ENCODE measurements around the gene ZNF786. TPM values are rescaled to one million over a fixed set of nuclear protein-coding genes. Genes with fewer than 3 reads are reported as not detected.

Gene ZNF786
- polyA plus RNA-seq, 1 donor: 4.4 TPM

DNA sequence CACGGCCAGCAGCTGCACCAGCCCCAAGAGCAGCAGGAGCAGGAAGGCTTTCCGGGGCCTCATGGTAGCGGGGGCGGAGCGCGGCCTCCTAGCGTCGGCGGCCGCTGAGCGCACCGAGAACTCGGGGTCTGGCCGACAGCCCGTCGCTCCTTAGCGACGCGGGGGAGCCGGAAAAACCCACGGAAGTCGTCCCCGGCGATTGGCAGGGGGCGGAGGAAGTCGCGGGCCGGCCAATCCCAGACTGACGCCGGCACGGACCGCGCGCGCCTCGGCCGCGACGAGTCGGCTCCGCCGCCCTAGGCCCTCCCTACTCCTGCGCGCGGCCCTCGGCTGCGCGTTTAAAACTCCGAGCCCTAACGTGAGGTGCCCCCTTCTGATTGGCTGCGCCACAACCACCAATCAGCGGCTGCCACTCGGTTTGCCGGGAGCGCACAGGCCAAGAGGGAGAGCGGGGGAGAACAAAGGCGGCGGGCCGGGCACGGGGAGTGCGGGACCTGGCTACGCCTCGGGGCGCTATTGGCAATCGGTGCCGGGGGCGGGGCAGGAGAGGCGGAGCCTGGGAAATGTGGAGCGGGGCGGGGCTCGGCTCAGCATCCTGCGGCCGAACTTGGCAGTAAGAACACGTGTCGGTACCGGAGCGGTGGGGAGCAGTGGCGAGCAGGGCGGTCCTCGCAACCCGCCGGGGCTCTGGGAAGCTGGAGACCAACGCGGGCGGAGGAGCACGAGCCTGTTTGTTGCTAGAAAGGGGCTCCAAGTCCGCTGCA lies 62.0 kb downstream of the ZNF786 start, which contains the start of gene PDIA4:
Gene PDIA4 (minus strand): TSS at position 160 of the 764 bp plus-strand sequence. CDS start 97 bp downstream, at position 63.
- DNase-seq: peak; percentile 98

DNA sequence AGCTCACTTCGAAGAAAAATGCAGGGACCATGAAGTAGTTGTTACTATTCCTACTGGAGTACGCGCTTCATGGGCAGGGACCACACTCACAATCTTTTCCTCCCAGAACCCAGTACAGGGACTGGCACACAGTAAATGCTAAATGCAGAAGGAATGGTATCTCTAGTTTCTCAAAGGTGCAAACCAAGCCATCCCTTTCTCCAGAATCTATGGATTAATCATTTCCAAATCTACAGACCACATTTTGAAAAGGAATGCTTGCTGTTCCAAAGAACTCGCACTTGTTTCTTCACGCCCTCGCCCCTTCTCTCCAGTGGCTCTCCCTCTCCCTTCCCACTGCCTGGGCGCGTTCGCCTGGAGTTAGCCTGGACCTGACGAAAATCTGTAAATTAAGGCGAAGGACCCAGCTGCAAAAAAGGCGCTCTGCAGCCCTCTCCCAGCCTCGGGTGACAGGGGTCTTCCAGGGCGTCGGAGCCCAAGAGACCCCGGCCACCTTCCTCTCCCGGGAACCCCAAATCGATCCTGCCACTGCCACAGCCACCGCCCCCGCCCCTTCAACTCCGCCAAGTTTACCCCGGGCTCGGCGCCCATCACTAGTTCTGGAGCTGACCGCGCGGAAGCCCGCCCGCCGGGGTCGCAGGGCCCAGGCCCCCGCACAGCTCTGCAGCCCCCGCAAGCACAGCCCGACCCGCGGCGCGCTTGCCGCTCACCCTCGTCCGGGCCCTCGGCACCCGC lies 62.7 kb downstream of the ZNF786 start:
- no peak for DNase-seq

DNA sequence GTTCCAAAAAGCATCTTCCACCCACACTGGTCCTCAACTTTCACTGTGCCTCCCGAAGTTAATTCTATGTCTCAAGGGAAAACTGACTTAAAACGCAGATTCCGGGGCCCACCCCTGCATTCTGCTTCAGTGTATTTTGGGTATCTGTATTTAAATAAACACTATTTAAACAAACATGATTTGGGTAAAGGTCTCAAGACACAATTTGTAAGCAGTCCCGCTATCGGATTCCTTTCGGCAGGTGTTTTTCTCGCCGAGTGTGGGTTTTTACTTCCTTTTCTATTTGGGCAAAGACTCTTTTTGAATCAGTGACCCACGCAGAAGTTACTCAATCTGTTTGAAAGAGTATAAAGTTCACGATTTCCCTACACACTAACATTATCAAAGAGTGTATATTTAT lies 63.5 kb downstream of the ZNF786 start:
- no peak for DNase-seq

DNA sequence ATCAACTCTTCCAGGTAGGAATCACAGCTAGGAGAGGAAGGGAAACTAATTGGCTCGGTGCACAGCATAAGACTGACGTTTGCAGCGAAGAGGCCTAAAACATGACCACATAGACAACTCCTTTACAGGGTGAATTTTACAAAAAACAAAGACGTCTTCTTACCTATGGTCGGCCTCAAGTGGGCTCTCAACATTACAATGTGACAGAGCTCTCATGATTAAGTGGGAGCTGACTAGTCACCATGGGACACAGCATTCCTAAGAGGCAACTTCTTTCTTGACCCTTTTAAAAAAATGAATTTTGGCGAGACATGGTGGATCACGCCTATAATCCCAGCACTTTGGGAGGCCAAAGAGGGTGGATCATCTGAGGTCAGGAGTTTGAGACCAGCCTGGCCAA lies 66.9 kb downstream of the ZNF786 start:
- DNase-seq: no peak

DNA sequence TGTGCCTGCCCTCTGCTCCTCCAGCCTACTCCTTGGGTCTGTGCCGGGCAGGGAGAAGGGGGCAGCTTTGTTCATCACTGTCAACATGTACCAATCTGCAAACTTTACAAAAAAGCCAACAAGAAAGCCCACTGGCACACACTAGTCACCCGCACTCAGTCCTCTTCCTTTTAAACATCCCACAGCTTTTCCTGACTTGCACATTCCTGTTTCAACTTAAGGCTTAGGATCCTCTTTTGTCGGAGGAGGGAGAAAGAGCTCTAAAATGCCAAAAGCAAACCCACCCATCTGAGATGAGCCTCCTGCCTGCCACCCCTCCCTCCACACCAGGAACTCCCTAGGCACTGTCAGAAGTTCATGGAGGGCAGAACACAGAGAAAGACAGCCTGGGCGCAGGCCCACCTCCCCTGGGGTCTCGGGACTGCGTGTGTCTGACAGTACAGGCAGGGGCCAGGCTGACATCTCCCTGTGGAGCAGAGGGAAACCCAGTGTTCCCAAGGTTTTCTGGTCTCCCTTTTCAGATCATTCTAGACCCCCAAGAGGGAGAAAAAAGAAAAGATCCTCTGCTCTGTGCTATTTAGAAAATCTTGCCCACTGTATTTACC lies 67.7 kb downstream of the ZNF786 start:
- no peak for DNase-seq

DNA sequence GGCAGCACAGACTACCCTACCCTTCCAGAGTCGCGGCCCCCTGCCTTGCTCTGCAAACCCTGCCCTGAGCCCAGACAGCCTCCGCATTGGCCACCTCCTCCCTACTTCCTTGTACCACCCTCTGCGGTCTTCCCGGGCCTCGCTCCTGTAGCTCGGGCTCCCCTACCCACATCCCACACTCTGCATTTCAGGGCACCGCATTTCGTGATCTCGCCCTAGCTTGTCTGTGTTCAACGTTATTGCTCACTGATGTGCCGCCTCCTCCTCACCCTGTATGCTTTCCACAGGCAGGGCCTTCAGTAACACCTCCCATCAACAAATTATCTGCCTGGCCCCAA lies 68.8 kb downstream of the ZNF786 start:
- DNase-seq: no peak

DNA sequence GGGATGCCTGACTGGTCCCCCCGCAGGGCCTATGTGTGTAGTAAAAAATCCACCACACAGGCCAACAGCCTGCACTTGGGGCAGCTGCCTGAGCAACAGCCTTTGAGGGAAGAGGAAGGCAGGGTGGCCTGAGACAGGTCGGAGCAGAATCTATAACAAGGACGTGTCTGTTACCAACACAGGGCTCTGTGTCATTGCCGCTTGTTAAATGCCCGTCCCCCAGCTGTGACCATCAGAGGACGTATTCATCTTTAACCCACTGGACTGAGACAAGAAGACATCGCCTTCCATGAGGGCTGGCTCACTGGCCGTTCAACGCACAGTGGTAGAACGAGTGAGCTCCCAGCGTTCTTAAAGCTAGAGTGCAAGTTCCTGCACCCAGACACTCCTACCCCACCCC lies 70.0 kb downstream of the ZNF786 start:
- DNase-seq: no peak

Other genes with a start within 250 kb of the ZNF786 start
- 22.0 TPM for gene EZH2, start 206.4 kb downstream of the ZNF786 start, polyA plus RNA-seq (ENCODE audit: insufficient read length)
- 55.7 TPM for gene PDIA4, start 62.2 kb downstream of the ZNF786 start, polyA plus RNA-seq (ENCODE audit: insufficient read length)
- gene ZNF425, start 35.6 kb upstream of the ZNF786 start, polyA plus RNA-seq (ENCODE audit: insufficient read length): 4.5 TPM
- 7.3 TPM for gene ZNF398, start 56.7 kb upstream of the ZNF786 start, polyA plus RNA-seq (ENCODE audit: insufficient read length)
- gene ZNF282, start 104.8 kb upstream of the ZNF786 start, polyA plus RNA-seq (ENCODE audit: insufficient read length): 21.7 TPM
- gene ZNF212, start 148.9 kb upstream of the ZNF786 start, polyA plus RNA-seq (ENCODE audit: insufficient read length): 9.9 TPM
- 14.1 TPM for gene ZNF783, start 171.5 kb upstream of the ZNF786 start, polyA plus RNA-seq (ENCODE audit: insufficient read length)